Measurements from ENCODE around the gene TNFSF12.
A peak's percentile ranks its signal among the peaks of the same experiment; 100 is the strongest.

The TNFSF12 gene

GRCh38 chr17:7572588-7573323, 23.9 kb downstream of the TNFSF12 start:
- DNase-seq: peak; percentile 85

- DNase-seq: peak; percentile 23
Observed at GRCh38 chr17:7573324-7574080, 24.6 kb downstream of the TNFSF12 start.

GRCh38 chr17:7574176-7574953, 25.5 kb downstream of the TNFSF12 start:
- no peak for DNase-seq

- no peak for DNase-seq
Observed at GRCh38 chr17:7575481-7575883, 26.6 kb downstream of the TNFSF12 start.

GRCh38 chr17:7575959-7576358, 27.1 kb downstream of the TNFSF12 start:
- DNase-seq: no peak

- no peak for DNase-seq
Observed at GRCh38 chr17:7576432-7576937, 27.6 kb downstream of the TNFSF12 start.

- DNase-seq: no peak
Observed at GRCh38 chr17:7577327-7578199, 28.7 kb downstream of the TNFSF12 start.

- DNase-seq: no peak
Observed at GRCh38 chr17:7579001-7579833, 30.4 kb downstream of the TNFSF12 start, which contains the start of gene CD68. Gene CD68 (plus strand): TSS chr17:7579638. CDS start chr17:7579678, 40 bp downstream.

- no peak for DNase-seq
Observed at GRCh38 chr17:7579834-7580603, 31.2 kb downstream of the TNFSF12 start.

GRCh38 chr17:7580604-7581575, 32.0 kb downstream of the TNFSF12 start:
- no peak for DNase-seq

- DNase-seq: no peak
Observed at GRCh38 chr17:7582396-7583252, 33.8 kb downstream of the TNFSF12 start.

- DNase-seq: peak; percentile 87
Observed at GRCh38 chr17:7583253-7584109, 34.6 kb downstream of the TNFSF12 start, which contains the start of gene MPDU1. Gene MPDU1 (plus strand): TSS chr17:7583852. CDS start chr17:7583863, 11 bp downstream.

GRCh38 chr17:7586673-7587419, 38.0 kb downstream of the TNFSF12 start:
- DNase-seq: no peak

- no peak for DNase-seq
Observed at GRCh38 chr17:7587420-7588151, 38.7 kb downstream of the TNFSF12 start.

GRCh38 chr17:7588553-7589203, 39.8 kb downstream of the TNFSF12 start:
- DNase-seq: no peak
